GM23248 (cell line): ENCODE measurements around the gene SLAMF8. TPM values are rescaled to one million over a fixed set of nuclear protein-coding genes. Genes with fewer than 3 reads are reported as not detected.

Experiments
- DNase-seq: peaks from one replicate; pipeline ENCODE4 v3.0.0-alpha.2; 2015
- H2AFZ ChIP-seq: fragments of 200-600 bp; sonication (generic); 2 replicates; pipeline ENCODE4 v1.6.1; 2016; ENCODE audit warnings: antibody characterized with exemption
- H3F3A ChIP-seq: fragments of 200-600 bp; sonication (generic); 2 replicates; pipeline ENCODE4 v1.6.1; 2016; ENCODE audit warnings: mild to moderate bottlenecking, antibody characterized with exemption, mixed run types; ENCODE audit not compliant: insufficient read depth
- H3K27ac ChIP-seq: fragments of 200-600 bp; sonication (generic); 2 replicates; pipeline ENCODE4 v1.5.1; 2016; ENCODE audit warnings: mild to moderate bottlenecking
- H3K27me3 ChIP-seq: fragments of 200-600 bp; sonication (generic); replicated peaks from 2 replicates; pipeline ENCODE4 v1.6.1; 2016; ENCODE audit warnings: mild to moderate bottlenecking; ENCODE audit not compliant: insufficient read depth
- H3K36me3 ChIP-seq: fragments of 200-600 bp; sonication (generic); 2 replicates; pipeline ENCODE4 v1.6.1; 2016; ENCODE audit warnings: low read depth, mild to moderate bottlenecking
- H3K4me1 ChIP-seq: fragments of 200-600 bp; sonication (generic); 2 replicates; pipeline ENCODE4 v1.6.1; 2016; ENCODE audit warnings: mild to moderate bottlenecking; ENCODE audit not compliant: insufficient read depth
- H3K4me2 ChIP-seq: fragments of 200-600 bp; sonication (generic); one replicate; pipeline ENCODE4 v1.6.1; 2016; ENCODE audit warnings: mild to moderate bottlenecking; ENCODE audit not compliant: unreplicated experiment
- H3K4me3 ChIP-seq: fragments of 200-600 bp; sonication (generic); 2 replicates; pipeline ENCODE4 v1.5.1; 2016; ENCODE audit warnings: mild to moderate bottlenecking
- H3K79me2 ChIP-seq: fragments of 200-600 bp; sonication (generic); 2 replicates; pipeline ENCODE4 v1.6.1; 2016; ENCODE audit warnings: mild to moderate bottlenecking; ENCODE audit not compliant: insufficient read depth
- H3K9ac ChIP-seq: fragments of 200-600 bp; sonication (generic); 2 replicates; pipeline ENCODE4 v1.6.1; 2016; ENCODE audit warnings: mild to moderate bottlenecking
- H3K9me2 ChIP-seq: fragments of 200-600 bp; sonication (generic); 2 replicates; pipeline ENCODE4 v1.6.1; 2016; ENCODE audit warnings: mixed run types, mild to moderate bottlenecking, moderate library complexity; ENCODE audit not compliant: insufficient read depth
- H3K9me3 ChIP-seq: fragments of 200-600 bp; sonication (generic); one replicate; pipeline ENCODE4 v1.6.1; 2017; ENCODE audit warnings: low read depth
- H4K20me1 ChIP-seq: fragments of 200-600 bp; sonication (generic); 2 replicates; pipeline ENCODE4 v1.6.0; 2016; ENCODE audit not compliant: insufficient read depth
- EZH2 ChIP-seq: fragments of 200-600 bp; sonication (generic); IDR thresholded peaks from 2 replicates; pipeline ENCODE4 v1.6.1; 2018; ENCODE audit warnings: antibody characterized with exemption, mild to moderate bottlenecking; ENCODE audit not compliant: insufficient read depth, poor library complexity, severe bottlenecking
- EZH2phosphoT487 ChIP-seq: fragments of 200-600 bp; sonication (generic); IDR thresholded peaks from 2 replicates; pipeline ENCODE4 v1.6.1; 2018; ENCODE audit warnings: antibody characterized with exemption, moderate library complexity, mild to moderate bottlenecking, low read depth; ENCODE audit not compliant: insufficient read depth
- WGBS, 2 experiments: methylation state at CpG; one replicate each; pipeline ENCODE4 v1.1.6; 2015 to 2017; ENCODE audit warnings: low lambda C conversion rate in 2 of 2, low coverage in 1 of 2; ENCODE audit errors: missing lambda C conversion rate in 2 of 2; 5-methylcytosine and 5-hydroxymethylcytosine counted together
- in situ Hi-C: fragments of 300-500 bp; cut with MboI; formaldehyde crosslinking; loops from 2 replicates; pipeline ENCODE4 v1.15.0; 2020
- polyA plus RNA-seq: library from polyadenylated mRNA; unstranded; fragments of >200 nt; fragmentation: Nextera tagmentation; extraction: Ambion mirVana; gene quantifications from 2 replicates; pipeline ENCODE4 v1.2.1, GENCODE V29; 2016
- total RNA-seq: library from RNA; depleted of rRNA; stranded (reverse); fragments of >200 nt; shearing (Covaris generic); gene quantifications from 2 replicates; pipeline ENCODE4 v1.2.3, GENCODE V29; 2014

SLAMF8 gene
- total and polyA plus RNA-seq, 2 experiments from 2014 or later: not detected

DNA sequence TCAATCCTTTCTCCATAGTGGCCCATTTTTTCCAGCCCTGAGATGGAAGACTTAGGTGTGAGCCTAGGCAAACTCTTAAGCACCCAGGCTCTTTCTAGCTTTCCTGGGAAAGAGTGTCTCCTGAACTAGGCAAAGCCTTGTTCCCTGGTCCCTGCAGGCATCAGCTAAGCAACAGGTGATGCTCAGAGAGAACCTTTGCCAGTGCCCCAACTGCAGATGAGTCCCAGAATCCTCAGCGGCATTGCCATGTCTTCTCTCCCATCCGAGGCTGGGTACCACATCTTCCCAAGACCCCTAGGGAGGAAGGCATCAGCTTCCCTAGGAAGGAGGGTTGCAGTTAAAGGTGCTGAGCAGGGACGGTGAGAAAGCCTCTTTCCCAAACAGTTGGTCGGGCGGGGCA, 44.0 kb downstream of the SLAMF8 start:
- Histone ChIP-seq H3K9me3 (no peaks in the 10 kb centered on the region), H2AFZ (no peak overlapping the region), H3K27ac (no peak overlapping the region), H3K4me3 (no peak overlapping the region), H3K9ac (no peak overlapping the region), H3K79me2 (no peaks in the 10 kb centered on the region), H3F3A (peaks cover 17% of the 10 kb centered on the region), H4K20me1 (no peaks in the 10 kb centered on the region), H3K27me3 (no peaks in the 10 kb centered on the region), H3K9me2 (no peaks in the 10 kb centered on the region), H3K4me2 (no peak overlapping the region), H3K36me3 (no peaks in the 10 kb centered on the region), H3K4me1 (peaks cover 13% of the 10 kb centered on the region)
- no peak for DNase-seq
- in situ Hi-C loops: no loop called here
- WGBS, 2 experiments: 86 to 90% methylated on average over 5 of the region's 5 CpGs
- TF ChIP-seq EZH2phosphoT487: no peak

DNA sequence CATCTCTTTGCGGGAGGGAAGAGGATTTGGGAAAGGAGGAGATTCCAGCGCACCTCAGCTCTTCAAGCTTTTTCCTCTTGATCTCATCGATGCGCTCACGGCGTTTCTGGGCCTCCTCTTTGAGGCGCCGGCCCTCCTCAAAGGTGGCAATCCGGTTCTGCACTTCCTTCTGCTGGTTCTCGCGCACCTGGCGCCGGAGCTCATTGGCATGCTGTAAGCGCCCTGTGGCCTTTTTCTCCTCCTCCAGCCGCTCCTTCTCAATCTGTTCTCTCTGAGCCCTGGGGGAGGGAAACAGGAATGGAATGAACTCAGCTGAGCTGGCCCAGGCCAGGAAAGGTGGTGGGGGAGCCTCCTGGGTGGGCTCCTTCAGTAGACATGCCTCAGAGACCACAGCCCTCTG, 46.2 kb downstream of the SLAMF8 start:
- Histone ChIP-seq H3K9ac (no peak overlapping the region), H3F3A (peaks cover 17% of the 10 kb centered on the region), H3K27ac (no peak overlapping the region), H3K27me3 (no peaks in the 10 kb centered on the region), H3K9me3 (no peaks in the 10 kb centered on the region), H3K4me3 (no peak overlapping the region), H2AFZ (no peak overlapping the region), H3K9me2 (no peaks in the 10 kb centered on the region), H3K4me1 (peaks cover 13% of the 10 kb centered on the region), H3K36me3 (no peaks in the 10 kb centered on the region), H4K20me1 (no peaks in the 10 kb centered on the region), H3K4me2 (no peak overlapping the region), H3K79me2 (no peaks in the 10 kb centered on the region)
- TF ChIP-seq EZH2phosphoT487: no peak
- 85 to 92% methylated on average over 15 of the region's 15 CpGs for WGBS, 2 experiments
- no peak for DNase-seq
- in situ Hi-C loops: no loop called here

DNA sequence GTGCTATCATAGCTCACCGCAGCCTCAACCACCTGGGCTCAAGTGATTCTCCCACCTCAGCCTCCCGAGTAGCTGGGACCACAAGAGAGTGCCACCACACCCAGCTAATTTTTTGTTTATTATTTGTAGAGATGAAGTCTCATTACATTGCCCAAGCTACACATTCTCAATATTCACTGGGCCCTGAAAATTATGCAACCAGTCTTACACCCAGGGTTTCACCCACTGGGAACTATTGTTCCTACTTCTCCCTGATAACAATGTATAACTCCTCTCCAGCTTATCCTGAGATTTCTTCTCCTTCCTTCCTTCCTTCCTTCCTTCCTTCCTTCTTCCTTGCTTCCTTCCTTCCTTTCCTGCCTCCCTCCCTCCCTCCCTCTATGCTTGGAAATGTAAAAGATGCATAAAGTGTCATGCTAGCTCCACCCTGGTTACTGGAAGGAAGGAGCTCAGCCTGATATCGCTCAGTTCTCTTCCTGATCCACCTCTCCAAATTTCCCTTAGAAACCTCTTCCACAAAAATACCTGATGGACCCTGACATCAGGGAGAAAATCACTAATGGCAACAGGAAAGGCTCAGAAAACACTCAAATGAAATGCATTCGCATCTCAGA, 47.0 kb downstream of the SLAMF8 start:
- Histone ChIP-seq H3K4me1 (peaks cover 11% of the 10 kb centered on the region), H3F3A (peaks cover 14% of the 10 kb centered on the region), H4K20me1 (no peaks in the 10 kb centered on the region), H3K27me3 (no peaks in the 10 kb centered on the region), H3K9me3 (no peaks in the 10 kb centered on the region), H3K36me3 (no peaks in the 10 kb centered on the region), H3K9ac (no peak overlapping the region), H2AFZ (no peak overlapping the region), H3K27ac (no peak overlapping the region), H3K4me3 (no peak overlapping the region), H3K9me2 (no peaks in the 10 kb centered on the region), H3K4me2 (no peak overlapping the region), H3K79me2 (no peaks in the 10 kb centered on the region)
- no peak for TF ChIP-seq EZH2
- TF ChIP-seq EZH2phosphoT487: no peak
- WGBS, 2 experiments: 80 to 84% methylated on average over 4 of the region's 4 CpGs
- in situ Hi-C loops: no loop called here
- DNase-seq: no peak

DNA sequence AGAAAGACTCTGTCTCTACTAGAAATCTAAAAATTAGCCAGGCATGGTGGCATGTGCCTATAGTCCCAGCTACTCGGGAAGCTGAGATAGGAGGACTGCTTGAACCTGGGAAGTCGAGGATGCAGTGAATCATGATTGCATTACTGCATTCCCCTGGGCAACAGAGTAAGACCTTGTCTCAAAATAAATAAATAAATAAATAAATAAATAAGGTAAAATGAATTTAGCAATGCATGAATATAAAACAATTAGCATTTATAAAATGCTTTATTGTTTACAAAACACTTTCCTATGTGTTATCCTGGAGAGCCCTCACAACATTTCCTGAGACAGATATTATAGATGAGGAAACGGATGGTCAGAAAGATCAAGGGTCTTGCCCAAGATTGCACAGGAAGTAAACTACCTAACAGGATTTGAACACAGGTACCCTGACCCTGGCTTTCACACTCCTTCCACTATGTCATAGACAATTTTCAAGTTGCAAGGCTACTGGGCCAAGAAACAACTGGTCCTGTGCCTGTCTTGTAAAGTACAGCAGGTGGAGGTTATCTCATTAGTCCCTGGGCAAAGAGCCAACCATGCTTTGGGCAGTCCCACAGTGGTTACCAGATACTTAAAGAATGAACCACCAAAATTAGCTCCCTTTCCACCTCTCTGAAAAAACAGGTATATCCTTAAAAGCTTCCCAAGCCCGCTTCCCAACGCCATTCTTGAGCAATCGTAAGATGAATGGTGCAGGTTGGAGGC, 51.2 kb downstream of the SLAMF8 start:
- DNase-seq: no peak
- WGBS, 2 experiments: 96 to 98% methylated on average over 6 of the region's 6 CpGs
- Histone ChIP-seq H3K27me3 (no peaks in the 10 kb centered on the region), H4K20me1 (no peaks in the 10 kb centered on the region), H3K79me2 (no peaks in the 10 kb centered on the region), H3K9ac (no peak overlapping the region), H3K9me3 (no peaks in the 10 kb centered on the region), H3K27ac (no peak overlapping the region), H3K4me3 (no peak overlapping the region), H3K4me2 (no peak overlapping the region), H3K36me3 (no peaks in the 10 kb centered on the region), H3K4me1 (peaks cover 34% of the 10 kb centered on the region), H3F3A (peaks cover 36% of the 10 kb centered on the region), H2AFZ (no peak overlapping the region), H3K9me2 (no peaks in the 10 kb centered on the region)
- no peak for TF ChIP-seq EZH2phosphoT487
- no peak for TF ChIP-seq EZH2
- in situ Hi-C loops: no loop called here
